Activated CD4-positive, alpha-beta memory T cell treated with anti-CD3 and anti-CD28 coated beads, Interleukin-2, amount 10 ng/mL, durations not matched to agents 7 days and 5 days (primary cell): ENCODE measurements around the gene HSF5. TPM values are rescaled to one million over a fixed set of nuclear protein-coding genes. Genes with fewer than 3 reads are reported as not detected.

Source experiments
- CTCF ChIA-PET: fragments of 350-600 bp; sonication (Branson Sonifier 250); formaldehyde crosslinking; loops from one replicate; lab custom pipeline; 2021; ENCODE audit warnings: antibody characterized with exemption, inconsistent platforms; lab: Charles Lee
- POLR2A ChIA-PET: fragments of 350-600 bp; sonication (Branson Sonifier 250); formaldehyde crosslinking; loops from one replicate; lab custom pipeline; 2021; ENCODE audit warnings: antibody characterized with exemption; lab: Charles Lee
- DNase-seq: peaks from one replicate; pipeline ENCODE4 v3.0.0-alpha.2; 2020
- H3K27ac Mint-ChIP-seq: one replicate; pipeline ENCODE4 v1.8.0; 2021; ENCODE audit warnings: mild to moderate bottlenecking, mixed read lengths
- H3K27me3 Mint-ChIP-seq: one replicate; pipeline ENCODE4 v1.8.0; 2021; ENCODE audit warnings: mixed read lengths
- H3K36me3 Mint-ChIP-seq: one replicate; pipeline ENCODE4 v1.8.0; 2021; ENCODE audit warnings: low read depth, mixed read lengths
- H3K4me1 Mint-ChIP-seq: one replicate; pipeline ENCODE4 v1.8.0; 2021; ENCODE audit warnings: mixed read lengths
- H3K4me3 Mint-ChIP-seq: one replicate; pipeline ENCODE4 v1.8.0; 2021; ENCODE audit warnings: mild to moderate bottlenecking, mixed read lengths
- H3K9me3 Mint-ChIP-seq: one replicate; pipeline ENCODE4 v1.8.0; 2021; ENCODE audit warnings: mixed read lengths
- total RNA-seq, 2 experiments: library from RNA; stranded (reverse); gene quantifications; one replicate each; pipeline ENCODE4 v1.2.3, GENCODE V29; 2021

Gene HSF5
- total RNA-seq, 2 experiments from 2014 or later: 0.40 to 0.70 TPM

DNA sequence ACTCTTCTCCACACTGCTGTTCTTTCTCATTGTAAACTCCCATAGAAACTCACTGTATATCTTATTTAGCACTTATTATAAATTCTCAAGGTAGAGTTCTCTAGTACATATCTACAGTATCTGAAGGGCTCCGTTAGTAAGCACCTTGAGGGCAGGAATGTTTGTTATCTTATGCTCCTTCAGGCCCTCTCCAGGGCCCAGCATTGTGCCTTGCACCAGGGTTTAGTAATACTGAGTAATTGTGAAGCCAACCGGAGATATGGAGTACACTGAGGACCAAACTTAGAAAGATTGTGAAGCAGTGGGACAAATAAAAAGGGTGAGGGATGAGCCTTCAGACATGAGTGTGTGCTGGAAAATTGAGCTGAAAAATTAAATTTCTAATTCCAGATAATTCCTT, 97.3 kb downstream of the HSF5 start:
- Mint-ChIP-seq H3K27ac (no peak overlapping the region), H3K4me1 (peaks cover 3% of the 10 kb centered on the region), H3K36me3 (no peaks in the 10 kb centered on the region), H3K4me3 (no peak overlapping the region), H3K27me3 (peaks cover 2% of the 10 kb centered on the region), H3K9me3 (no peaks in the 10 kb centered on the region)
- POLR2A ChIA-PET: interaction anchor here (1.2 kb wide), 1 partner anchor 38 kb away, joined by 3 read pairs; the partner anchor contains the start of gene SUPT4H1
- CTCF ChIA-PET: interaction anchor here (1.2 kb wide), 1 partner anchor 87 kb away, joined by 3 read pairs; no protein-coding TSS in a partner anchor
- no peak for DNase-seq

DNA sequence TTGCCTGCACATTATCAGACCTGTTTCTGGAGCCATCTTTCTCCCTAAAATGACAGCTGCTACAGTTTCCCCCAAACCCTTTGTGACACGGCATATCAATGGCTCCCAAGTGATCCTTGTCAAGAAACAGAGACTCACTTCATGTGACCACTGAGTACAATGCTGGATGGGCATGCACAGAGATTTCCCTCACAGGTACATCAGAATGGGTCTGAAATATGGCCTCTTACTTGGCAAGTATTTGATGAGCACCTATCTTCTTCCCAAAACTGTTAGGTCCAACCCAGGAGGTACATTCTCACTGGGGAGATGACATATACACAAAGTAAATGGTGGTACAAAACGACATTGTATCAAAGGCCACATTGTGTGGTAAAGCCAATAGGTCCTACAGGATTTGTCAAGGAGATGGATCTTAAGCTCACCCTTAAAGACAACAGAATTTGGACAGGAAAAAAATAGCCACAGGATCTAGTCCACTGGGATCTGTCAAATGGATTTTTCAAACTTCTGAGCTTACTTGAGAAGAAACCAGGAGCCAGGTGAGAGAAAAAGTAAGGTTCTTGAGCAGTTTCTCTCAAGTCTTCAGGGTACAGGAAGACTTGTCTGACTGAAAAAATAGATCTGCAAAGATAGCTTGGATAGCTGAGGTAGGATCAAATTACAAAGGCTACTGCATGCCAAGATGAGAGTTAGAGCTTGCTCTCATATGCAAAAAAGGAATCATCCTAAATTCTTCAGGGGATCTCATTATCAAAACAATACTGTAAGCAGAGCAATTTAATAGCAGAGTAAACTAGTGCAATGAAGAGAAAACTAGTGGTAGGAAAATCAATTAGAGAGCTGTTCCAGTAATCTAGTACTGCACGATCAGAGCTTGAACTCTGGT, 99.7 kb downstream of the HSF5 start:
- CTCF ChIA-PET: interaction anchor here (0.6 to 1.7 kb wide), 3 partner anchors 29 to 139 kb away, joined by 3 to 4 read pairs (median 3); no protein-coding TSS in a partner anchor

DNA sequence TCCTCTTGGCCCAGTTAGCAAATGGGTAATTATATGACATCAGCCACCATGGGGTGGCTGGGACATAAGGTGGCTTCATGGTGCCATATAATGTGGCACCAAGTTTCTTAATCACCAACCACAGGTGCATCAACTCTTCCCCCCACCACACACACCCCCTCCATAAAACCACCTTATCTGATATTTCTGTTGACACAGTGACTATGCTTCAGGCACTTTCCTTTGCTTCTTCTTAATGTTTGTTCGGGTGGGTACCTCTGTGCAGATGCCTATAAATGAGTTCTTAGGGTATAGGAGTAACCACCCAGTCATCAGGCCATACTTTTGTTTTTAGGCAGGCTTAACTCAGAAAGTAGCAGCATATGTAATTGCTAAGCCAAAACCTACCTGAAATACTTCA, 100.4 kb downstream of the HSF5 start:
- no peak for DNase-seq
- CTCF ChIA-PET: no interaction called here

More for the DNA sequence above, 99.7 kb downstream of the HSF5 start:
- H3K27me3 Mint-ChIP-seq: peaks cover 2% of the 10 kb centered on the region
- H3K9me3 Mint-ChIP-seq: no peaks in the 10 kb centered on the region
- H3K36me3 Mint-ChIP-seq: no peaks in the 10 kb centered on the region
- POLR2A ChIA-PET: interaction anchor here (2.1 kb wide), 1 partner anchor 51 kb away, joined by 4 read pairs; no protein-coding TSS in a partner anchor
- no peak overlapping the region for H3K4me3 Mint-ChIP-seq
- no peak for DNase-seq
- H3K4me1 Mint-ChIP-seq: peaks cover 8% of the 10 kb centered on the region
- no peak overlapping the region for H3K27ac Mint-ChIP-seq

DNA sequence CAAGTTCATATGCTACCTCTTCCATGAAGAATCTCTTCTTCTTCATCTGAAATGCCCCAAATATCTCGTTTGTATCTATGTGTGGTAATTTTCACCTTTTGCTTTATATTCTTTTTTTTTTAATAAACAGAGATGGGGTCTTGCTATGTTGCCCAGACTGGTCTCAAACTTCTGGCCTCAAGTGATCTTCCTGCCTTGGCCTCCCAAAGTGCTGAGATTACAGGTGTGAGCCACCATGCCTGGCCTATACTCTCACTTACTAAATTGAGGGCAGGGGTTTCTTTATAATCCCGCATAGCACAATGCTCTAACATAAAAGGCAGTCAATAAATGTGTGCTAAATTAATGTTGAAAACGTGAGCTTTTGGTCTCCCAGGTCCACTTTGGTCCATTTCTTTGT, 101.5 kb downstream of the HSF5 start:
- no peak overlapping the region for H3K4me3 Mint-ChIP-seq
- H3K36me3 Mint-ChIP-seq: no peaks in the 10 kb centered on the region
- CTCF ChIA-PET: no interaction called here
- no peak for DNase-seq
- peaks cover 2% of the 10 kb centered on the region for H3K27me3 Mint-ChIP-seq
- H3K4me1 Mint-ChIP-seq: peaks cover 22% of the 10 kb centered on the region
- H3K27ac Mint-ChIP-seq: no peak overlapping the region
- H3K9me3 Mint-ChIP-seq: no peaks in the 10 kb centered on the region
- POLR2A ChIA-PET: interaction anchor here (1.3 kb wide), 1 partner anchor 42 kb away, joined by 3 read pairs; no protein-coding TSS in a partner anchor

More for the DNA sequence above, 100.4 kb downstream of the HSF5 start:
- H3K27me3 Mint-ChIP-seq: peaks cover 2% of the 10 kb centered on the region
- no peak overlapping the region for H3K27ac Mint-ChIP-seq
- POLR2A ChIA-PET: interaction anchor here (1.3 kb wide), 1 partner anchor 44 kb away, joined by 3 read pairs; no protein-coding TSS in a partner anchor
- H3K36me3 Mint-ChIP-seq: no peaks in the 10 kb centered on the region
- H3K4me3 Mint-ChIP-seq: no peak overlapping the region
- H3K9me3 Mint-ChIP-seq: no peaks in the 10 kb centered on the region
- peaks cover 11% of the 10 kb centered on the region for H3K4me1 Mint-ChIP-seq

DNA sequence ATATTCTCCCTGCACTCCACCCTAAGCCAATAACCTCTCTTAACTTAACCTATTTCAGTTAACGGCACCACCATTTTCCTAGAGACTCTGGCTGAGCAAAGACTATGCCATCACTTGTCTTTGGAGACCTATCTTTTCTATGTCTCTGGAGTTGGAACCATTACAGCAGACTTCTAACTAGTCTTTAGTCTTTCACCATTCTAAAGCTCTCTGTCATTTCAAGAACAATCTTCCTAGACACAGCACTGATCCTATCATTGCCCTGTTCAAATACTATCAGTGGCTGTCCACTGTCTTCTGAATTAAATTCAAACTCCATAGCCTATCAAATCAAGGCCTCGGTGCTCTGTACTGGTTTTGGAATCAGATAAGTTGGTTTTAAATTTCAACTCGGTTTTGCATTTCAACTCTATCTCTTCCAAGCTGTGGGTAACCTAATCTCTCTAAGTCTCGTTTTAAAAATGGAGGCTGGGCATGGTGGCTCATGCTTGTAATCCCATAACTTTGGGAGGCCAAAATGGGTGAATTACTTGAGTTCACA, 102.8 kb downstream of the HSF5 start:
- H3K27ac Mint-ChIP-seq: no peak overlapping the region
- H3K9me3 Mint-ChIP-seq: no peaks in the 10 kb centered on the region
- H3K36me3 Mint-ChIP-seq: no peaks in the 10 kb centered on the region
- no peak for DNase-seq
- peaks cover 26% of the 10 kb centered on the region for H3K4me1 Mint-ChIP-seq
- no peak overlapping the region for H3K4me3 Mint-ChIP-seq
- ChIA-PET POLR2A (interaction anchor here (0.8 to 8.0 kb wide), 2 partner anchors 32 to 58 kb away, joined by 3 to 55 read pairs; partner anchors contain the start of gene SUPT4H1), CTCF (no interaction called here)
- peaks cover 2% of the 10 kb centered on the region for H3K27me3 Mint-ChIP-seq

DNA sequence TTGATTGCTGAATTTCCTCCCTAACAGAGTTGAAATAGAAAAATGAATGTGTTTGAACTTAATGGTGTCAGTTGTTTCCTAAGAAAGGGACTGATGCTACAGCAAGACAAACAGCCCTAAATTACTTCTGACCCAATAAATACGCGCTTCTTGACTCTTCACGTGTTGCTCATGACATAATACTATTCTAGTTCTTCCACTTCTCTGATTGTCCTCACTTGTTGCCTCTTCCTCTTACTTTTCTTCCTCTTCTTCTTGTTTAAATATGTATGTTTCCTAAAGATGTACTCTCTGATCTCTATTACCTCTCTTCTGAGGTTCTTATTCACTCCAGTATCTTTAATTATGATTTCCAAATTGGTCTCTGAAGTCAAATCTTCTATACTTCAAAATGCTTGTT, 103.3 kb downstream of the HSF5 start:
- Mint-ChIP-seq H3K9me3 (no peaks in the 10 kb centered on the region), H3K27me3 (peaks cover 2% of the 10 kb centered on the region), H3K36me3 (no peaks in the 10 kb centered on the region), H3K27ac (no peak overlapping the region), H3K4me3 (no peak overlapping the region), H3K4me1 (peaks cover 26% of the 10 kb centered on the region)
- ChIA-PET CTCF (interaction anchor here (0.9 kb wide), 1 partner anchor 31 kb away, joined by 3 read pairs; no protein-coding TSS in a partner anchor), POLR2A (interaction anchor here (0.8 to 8.0 kb wide), 2 partner anchors 31 to 57 kb away, joined by 3 to 55 read pairs; partner anchors contain the start of gene SUPT4H1)
- DNase-seq: no peak

DNA sequence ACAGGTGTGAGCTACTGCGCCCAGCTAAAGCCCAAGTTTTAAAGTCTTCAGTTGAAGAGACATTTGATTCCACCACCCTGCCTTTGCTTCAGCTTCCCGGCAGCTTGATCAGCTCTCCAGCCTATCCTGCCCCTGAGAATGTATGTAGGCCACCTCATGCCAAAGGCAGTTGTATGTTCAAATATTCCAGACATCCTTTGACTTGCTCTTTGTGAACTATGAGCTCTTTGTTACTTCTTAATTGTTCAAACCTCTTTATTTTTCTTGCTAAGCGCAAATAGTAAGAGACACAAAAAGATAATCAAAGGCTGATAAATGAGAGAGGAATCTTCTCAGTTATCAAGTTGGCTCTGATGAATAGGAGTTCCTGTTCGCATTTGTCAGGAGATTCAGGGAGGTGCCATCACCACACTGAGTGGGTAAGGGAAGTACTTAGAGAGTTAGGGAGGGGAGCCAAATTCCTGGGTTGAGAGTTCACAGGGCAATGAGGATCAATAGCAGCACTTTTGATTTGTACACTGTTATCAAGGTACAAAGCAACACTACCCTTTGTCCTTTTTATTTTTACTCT, 104.2 kb downstream of the HSF5 start:
- Mint-ChIP-seq H3K9me3 (no peaks in the 10 kb centered on the region), H3K4me1 (peaks cover 33% of the 10 kb centered on the region), H3K27ac (no peak overlapping the region), H3K36me3 (no peaks in the 10 kb centered on the region), H3K4me3 (no peak overlapping the region), H3K27me3 (peaks cover under 1% of the 10 kb centered on the region)
- DNase-seq: no peak
- POLR2A ChIA-PET: interaction anchor here (8.0 kb wide), 1 partner anchor 30 kb away, joined by 55 read pairs; the partner anchor contains the start of gene SUPT4H1
- CTCF ChIA-PET: interaction anchor here (0.8 to 0.9 kb wide), 2 partner anchors 32 to 34 kb away, joined by 3 read pairs; partner anchors contain the start of gene RNF43

DNA sequence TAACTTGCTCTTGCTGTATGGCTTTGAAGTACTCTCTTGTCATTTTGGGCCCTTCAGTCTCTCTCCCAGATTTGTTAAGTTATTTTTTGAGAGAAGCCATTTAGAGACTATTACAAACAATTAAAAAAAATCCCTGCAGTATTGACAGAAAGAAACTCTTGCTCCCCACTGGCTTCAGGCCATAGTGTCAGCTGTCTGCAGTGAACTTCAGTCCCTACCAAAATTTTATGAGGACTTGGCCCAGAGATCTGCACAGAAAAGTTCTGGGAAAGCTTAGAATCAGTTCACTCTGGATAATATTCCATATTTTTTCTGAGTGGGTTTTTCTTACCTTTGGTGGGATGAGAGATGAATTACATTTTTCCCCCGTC, 105.4 kb downstream of the HSF5 start:
- ChIA-PET POLR2A (interaction anchor here (0.6 to 8.0 kb wide), 5 partner anchors 19 to 65 kb away, joined by 3 to 55 read pairs (median 6); partner anchors contain the start of gene SUPT4H1), CTCF (no interaction called here)
- H3K4me3 Mint-ChIP-seq: no peak overlapping the region
- no peaks in the 10 kb centered on the region for H3K36me3 Mint-ChIP-seq
- H3K27ac Mint-ChIP-seq: no peak overlapping the region
- no peaks in the 10 kb centered on the region for H3K9me3 Mint-ChIP-seq
- DNase-seq: no peak
- H3K27me3 Mint-ChIP-seq: no peaks in the 10 kb centered on the region
- H3K4me1 Mint-ChIP-seq: peaks cover 38% of the 10 kb centered on the region

DNA sequence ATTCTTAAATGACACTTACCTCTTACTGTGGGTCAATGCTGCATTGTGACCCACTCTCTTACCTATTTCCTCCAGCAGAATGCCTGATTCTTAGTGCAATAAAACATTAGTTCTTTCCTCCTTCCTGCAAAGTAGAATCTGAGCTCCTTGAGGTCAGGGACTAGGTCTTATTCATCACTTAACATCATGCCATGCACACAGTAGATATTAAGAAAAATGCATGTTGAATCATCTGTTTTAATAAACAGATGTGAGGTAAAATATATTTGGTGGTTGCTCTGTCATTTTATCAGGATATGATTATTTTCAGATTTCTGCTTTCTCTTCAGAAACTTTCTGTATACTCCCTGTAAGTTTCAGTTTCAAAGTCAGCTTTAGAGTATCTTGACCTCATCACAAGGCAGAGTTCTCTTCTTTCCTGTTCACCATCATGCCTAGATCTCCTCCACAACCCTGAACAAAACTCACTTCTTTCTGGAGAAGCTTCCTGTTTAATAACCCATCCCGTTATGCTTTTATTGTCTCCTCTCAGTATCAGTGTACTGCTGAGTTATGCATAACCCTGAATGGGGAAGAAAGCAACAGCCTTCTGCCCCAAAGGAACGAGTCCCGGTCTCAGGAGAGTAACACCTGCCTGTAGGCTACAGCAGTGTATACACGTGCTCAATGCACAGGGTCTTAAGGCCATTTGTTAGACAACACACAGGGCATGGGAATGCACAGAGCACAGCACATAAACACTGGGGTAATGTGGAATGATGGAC, 105.9 kb downstream of the HSF5 start:
- Mint-ChIP-seq H3K9me3 (no peaks in the 10 kb centered on the region), H3K4me3 (no peak overlapping the region), H3K4me1 (peaks cover 36% of the 10 kb centered on the region), H3K27me3 (no peaks in the 10 kb centered on the region), H3K27ac (peak overlapping the region; percentile 53), H3K36me3 (no peaks in the 10 kb centered on the region)
- ChIA-PET CTCF (interaction anchor here (0.6 kb wide), 1 partner anchor 101 kb away, joined by 4 read pairs; no protein-coding TSS in a partner anchor), POLR2A (interaction anchor here (0.6 to 8.0 kb wide), 10 partner anchors 14 to 65 kb away, joined by 3 to 55 read pairs (median 5); partner anchors contain the start of gene SUPT4H1)
- DNase-seq: no peak

DNA sequence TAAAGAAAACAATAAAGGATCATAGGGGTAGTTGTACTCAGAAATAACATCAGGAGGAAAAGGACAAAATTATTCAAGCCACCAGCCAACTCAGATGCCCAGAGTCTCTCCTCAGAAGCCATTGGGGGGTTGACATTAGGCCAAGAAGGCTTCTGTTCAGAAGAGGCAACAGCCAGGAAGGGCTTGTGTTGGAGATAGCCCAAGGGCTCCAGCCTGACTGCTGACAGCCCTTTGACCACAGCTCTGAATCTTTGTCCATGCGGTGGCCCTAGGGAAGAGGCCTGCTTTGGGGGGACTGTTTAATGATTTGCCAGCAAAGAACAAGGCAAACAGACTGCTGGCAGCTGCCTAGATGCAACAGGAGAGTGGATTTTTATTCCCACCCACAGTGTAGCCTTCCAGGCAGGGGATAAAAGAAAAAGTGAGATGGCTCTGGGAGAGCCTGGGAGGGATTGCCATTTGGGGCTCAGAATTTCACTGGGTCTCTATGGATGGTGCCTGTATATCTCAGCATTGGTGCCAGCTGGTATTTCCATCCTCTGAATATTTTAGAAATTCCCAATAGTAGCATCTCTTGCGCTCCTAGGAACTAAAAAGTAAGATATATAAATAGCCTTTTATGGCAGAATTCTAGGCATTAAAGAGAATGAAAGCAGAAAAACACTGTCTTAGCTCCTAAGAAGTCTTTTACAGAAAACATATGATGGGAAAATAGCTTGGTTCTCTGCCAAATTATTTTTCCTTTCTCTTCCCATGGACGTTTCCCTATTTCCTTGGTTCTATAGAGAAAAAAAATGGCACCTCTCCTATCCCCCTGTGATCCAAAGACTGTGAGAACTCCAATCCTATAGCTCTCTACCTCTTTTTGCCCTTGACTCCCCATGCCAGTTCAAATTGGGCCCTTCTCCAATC, 106.8 kb downstream of the HSF5 start:
- POLR2A ChIA-PET: interaction anchor here (0.7 to 8.0 kb wide), 8 partner anchors 13 to 64 kb away, joined by 3 to 55 read pairs (median 5); partner anchors contain the start of gene SUPT4H1
- DNase-seq: no peak
- Mint-ChIP-seq H3K4me3 (no peak overlapping the region), H3K9me3 (no peaks in the 10 kb centered on the region), H3K36me3 (no peaks in the 10 kb centered on the region), H3K27me3 (no peaks in the 10 kb centered on the region), H3K27ac (peak overlapping the region; percentile 53), H3K4me1 (peaks cover 36% of the 10 kb centered on the region)
- CTCF ChIA-PET: interaction anchor here (0.6 kb wide), 1 partner anchor 100 kb away, joined by 4 read pairs; no protein-coding TSS in a partner anchor
